DOHH2 (cell line): ENCODE results near the gene TAF1C.

Source experiments
- H3F3A ChIP-seq: fragments of 200-600 bp; sonication (generic), shearing (Covaris generic); 2 replicates; pipeline ENCODE4 v1.6.0; 2016; ENCODE audit warnings: antibody characterized with exemption, mild to moderate bottlenecking; ENCODE audit not compliant: control insufficient read depth, insufficient read depth
- H3K27ac ChIP-seq: fragments of 200-600 bp; sonication (generic); 2 replicates; pipeline ENCODE4 v1.5.1; 2014; ENCODE audit warnings: low read depth, mild to moderate bottlenecking, low read length, moderate library complexity
- H3K27me3 ChIP-seq: fragments of 200-600 bp; sonication (generic); 2 replicates; pipeline ENCODE4 v1.6.1; 2014; ENCODE audit warnings: mild to moderate bottlenecking, low read length, mixed read lengths; ENCODE audit not compliant: control insufficient read depth
- H3K36me3 ChIP-seq: fragments of 200-600 bp; sonication (generic); 2 replicates; pipeline ENCODE4 v1.6.1; 2014; ENCODE audit warnings: mild to moderate bottlenecking, low read length, moderate library complexity, mixed read lengths; ENCODE audit not compliant: control insufficient read depth
- H3K4me1 ChIP-seq: fragments of 200-600 bp; sonication (generic); 2 replicates; pipeline ENCODE4 v1.6.1; 2014; ENCODE audit warnings: mild to moderate bottlenecking, low read length, mixed read lengths; ENCODE audit not compliant: control insufficient read depth
- H3K4me2 ChIP-seq: fragments of 200-600 bp; sonication (generic); 2 replicates; pipeline ENCODE4 v1.6.0; 2014; ENCODE audit warnings: mild to moderate bottlenecking, low read length, moderate library complexity
- H3K4me3 ChIP-seq: fragments of 200-600 bp; sonication (generic); 2 replicates; pipeline ENCODE4 v1.5.1; 2014; ENCODE audit warnings: mild to moderate bottlenecking, low read length, mixed read lengths
- H3K79me2 ChIP-seq: fragments of 200-600 bp; sonication (generic); 2 replicates; pipeline ENCODE4 v1.6.1; 2014; ENCODE audit warnings: mild to moderate bottlenecking, low read length, mixed read lengths; ENCODE audit not compliant: control insufficient read depth
- H3K9me2 ChIP-seq: fragments of 200-600 bp; sonication (generic); replicated peaks from 2 replicates; pipeline ENCODE4 v1.6.1; 2014; ENCODE audit warnings: mild to moderate bottlenecking, low read length, mixed read lengths; ENCODE audit not compliant: control insufficient read depth
- H3K9me3 ChIP-seq: fragments of 200-600 bp; sonication (generic); 2 replicates; pipeline ENCODE4 v1.6.1; 2014; ENCODE audit warnings: antibody characterized with exemption, low read length, mixed read lengths; ENCODE audit not compliant: control insufficient read depth, insufficient read depth
- H4K20me1 ChIP-seq: fragments of 200-600 bp; sonication (generic); 2 replicates; pipeline ENCODE4 v1.6.0; 2014; ENCODE audit warnings: low read depth, mild to moderate bottlenecking, antibody characterized with exemption, low read length, moderate library complexity; ENCODE audit not compliant: control insufficient read depth, insufficient read depth
- CTCF ChIP-seq: fragments of 200-600 bp; sonication (generic); IDR thresholded peaks from one replicate; pipeline ENCODE4 v1.5.1; 2014; ENCODE audit warnings: antibody characterized with exemption, mild to moderate bottlenecking, low read depth, low read length; ENCODE audit not compliant: poor library complexity, severe bottlenecking
- EZH2phosphoT487 ChIP-seq: fragments of 200-600 bp; sonication (generic); IDR thresholded peaks from 2 replicates; pipeline ENCODE4 v1.6.1; 2017; ENCODE audit warnings: borderline replicate concordance, mild to moderate bottlenecking, antibody characterized with exemption, low read length, moderate library complexity, mixed read lengths

The TAF1C gene

GRCh38 chr16:84232969-84233368 lies 46.1 kb upstream of the TAF1C start:
- H3K27ac ChIP-seq: no peak overlapping the region
- H3K9me2 ChIP-seq: no peaks in the 10 kb centered on the region
- no peaks in the 10 kb centered on the region for H3K9me3 ChIP-seq
- H3K27me3 ChIP-seq: no peaks in the 10 kb centered on the region
- no peak overlapping the region for H3K4me3 ChIP-seq
- no peak for TF ChIP-seq CTCF
- TF ChIP-seq EZH2phosphoT487: no peak
- no peaks in the 10 kb centered on the region for H3F3A ChIP-seq
- H3K36me3 ChIP-seq: no peaks in the 10 kb centered on the region
- no peaks in the 10 kb centered on the region for H3K4me1 ChIP-seq
- H3K79me2 ChIP-seq: no peaks in the 10 kb centered on the region
- no peaks in the 10 kb centered on the region for H4K20me1 ChIP-seq
- no peak overlapping the region for H3K4me2 ChIP-seq

GRCh38 chr16:84232060-84232459 lies 45.2 kb upstream of the TAF1C start:
- Histone ChIP-seq H3K27me3 (no peaks in the 10 kb centered on the region), H3K9me3 (no peaks in the 10 kb centered on the region), H3K27ac (no peak overlapping the region), H4K20me1 (no peaks in the 10 kb centered on the region), H3F3A (no peaks in the 10 kb centered on the region), H3K36me3 (no peaks in the 10 kb centered on the region), H3K4me3 (no peak overlapping the region), H3K9me2 (no peaks in the 10 kb centered on the region), H3K79me2 (no peaks in the 10 kb centered on the region), H3K4me2 (no peak overlapping the region), H3K4me1 (no peaks in the 10 kb centered on the region)
- TF ChIP-seq EZH2phosphoT487 (no peak), CTCF (no peak)

GRCh38 chr16:84229471-84229870 lies 42.6 kb upstream of the TAF1C start:
- no peaks in the 10 kb centered on the region for H3K27me3 ChIP-seq
- H3K4me3 ChIP-seq: no peak overlapping the region
- no peak overlapping the region for H3K27ac ChIP-seq
- H4K20me1 ChIP-seq: no peaks in the 10 kb centered on the region
- H3K9me3 ChIP-seq: no peaks in the 10 kb centered on the region
- no peaks in the 10 kb centered on the region for H3K79me2 ChIP-seq
- H3K4me1 ChIP-seq: no peaks in the 10 kb centered on the region
- TF ChIP-seq EZH2phosphoT487: no peak
- no peaks in the 10 kb centered on the region for H3K36me3 ChIP-seq
- H3K4me2 ChIP-seq: no peak overlapping the region
- no peaks in the 10 kb centered on the region for H3F3A ChIP-seq
- H3K9me2 ChIP-seq: no peaks in the 10 kb centered on the region

GRCh38 chr16:84228256-84228838 lies 41.5 kb upstream of the TAF1C start:
- H3K9me3 ChIP-seq: no peaks in the 10 kb centered on the region
- H3K27me3 ChIP-seq: no peaks in the 10 kb centered on the region
- H3K79me2 ChIP-seq: no peaks in the 10 kb centered on the region
- H3K9me2 ChIP-seq: no peaks in the 10 kb centered on the region
- no peaks in the 10 kb centered on the region for H3K4me1 ChIP-seq
- no peaks in the 10 kb centered on the region for H3K36me3 ChIP-seq
- H4K20me1 ChIP-seq: no peaks in the 10 kb centered on the region
- no peak overlapping the region for H3K4me3 ChIP-seq
- TF ChIP-seq EZH2phosphoT487: no peak
- no peak for TF ChIP-seq CTCF
- no peak overlapping the region for H3K4me2 ChIP-seq
- no peaks in the 10 kb centered on the region for H3F3A ChIP-seq
- no peak overlapping the region for H3K27ac ChIP-seq
